Body of pancreas (tissue), 4 donors: Measurements from ENCODE around the gene PCCA. TPM values are rescaled to one million over a fixed set of nuclear protein-coding genes. Genes with fewer than 3 reads are reported as not detected.

Source experiments
- ATAC-seq: fragments of 150-250 bp; one replicate; pipeline ENCODE4 v1.9.1; 2016
- DNase-seq, 4 donors: peaks; one replicate each; pipeline ENCODE4 v3.0.0-alpha.2; 2019
- H3K27ac ChIP-seq, 4 donors: fragments of 200-600 bp; sonication (generic); 1 replicate in 3 of 4; 2 replicates in 1 of 4; pipeline versions ENCODE4 v1.5.1 to v1.6.1; 2016 to 2019; ENCODE audit warnings: mild to moderate bottlenecking in 1 of 4, mixed read lengths in 1 of 4, moderate library complexity in 1 of 4
- H3K27me3 ChIP-seq, 2 donors: fragments of 200-600 bp; sonication (generic); one replicate each; pipeline ENCODE4 v1.6.0; 2016; ENCODE audit warnings: mild to moderate bottlenecking in 1 of 2
- H3K36me3 ChIP-seq, 2 donors: fragments of 200-600 bp; sonication (generic); replicated peaks in 1 of 2; 2 replicates each; pipeline ENCODE4 v1.5.1; 2016; ENCODE audit warnings: low read depth in 2 of 2; ENCODE audit not compliant: insufficient read depth in 1 of 2
- H3K4me1 ChIP-seq: fragments of 200-600 bp; sonication (generic); one replicate; pipeline ENCODE4 v1.6.0; 2016
- H3K4me3 ChIP-seq, 2 donors: fragments of 200-600 bp; sonication (generic); 1 replicate in 1 of 2; 2 replicates in 1 of 2; pipeline ENCODE4 v1.5.1; 2016 to 2019
- H3K9me3 ChIP-seq, 3 donors: fragments of 200-600 bp; sonication (generic); 1 replicate in 2 of 3; 2 replicates in 1 of 3; pipeline ENCODE4 v1.5.1; 2016
- CTCF ChIP-seq, 7 experiments: fragments of 450-650 bp in 4 of 7; fragments of 200-600 bp in 3 of 7; sonication (generic) in 3 of 7; IDR thresholded peaks; one replicate each; pipeline ENCODE4 v1.5.1; 2016 to 2019; ENCODE audit warnings: antibody characterized with exemption in 7 of 7
- POLR2A ChIP-seq, 3 donors: fragments of 450-650 bp; IDR thresholded peaks; one replicate each; pipeline ENCODE4 v1.6.1; 2016; ENCODE audit warnings: antibody characterized with exemption in 3 of 3, mild to moderate bottlenecking in 2 of 3
- WGBS, 2 donors: methylation state at CpG; one replicate each; pipeline ENCODE4 v1.1.5; 2017; 5-methylcytosine and 5-hydroxymethylcytosine counted together
- intact Hi-C: fragments of 100-400 bp; cut with DNase I; formaldehyde crosslinking; loops from one replicate; pipeline ENCODE4 v1.15.1; 2023
- total RNA-seq, 2 donors: library from RNA; depleted of rRNA; stranded (reverse); fragments of >200 nt; gene quantifications; one replicate each; pipeline ENCODE4 v1.1.0, GENCODE V29; 2016

PCCA gene
- total RNA-seq, 2 donors from 2014 or later, result 45.2 to 46.2 TPM

DNA sequence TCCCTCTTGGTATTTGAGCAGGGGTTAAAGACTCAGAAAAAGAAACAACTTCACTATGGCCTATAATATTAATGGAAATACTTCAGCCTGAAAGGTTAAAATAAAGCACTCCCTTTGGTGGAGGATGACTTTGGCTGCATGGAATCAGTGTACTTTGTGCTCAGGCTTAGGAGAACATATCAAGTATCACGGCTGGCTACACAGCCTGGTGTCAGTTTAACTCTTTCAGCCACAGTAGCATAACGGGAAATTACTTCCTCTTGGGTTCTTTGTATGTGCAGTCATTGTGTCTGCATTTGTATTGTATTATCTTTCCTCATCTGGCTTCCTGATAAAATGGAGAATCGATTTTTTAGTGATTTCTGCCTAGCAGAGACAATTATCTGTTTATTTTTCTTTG, 260.7 kb downstream of the PCCA start:
- WGBS, 2 donors, result 32 to 37% methylated on average over 3 of the region's 3 CpGs
- DNase-seq, result no peak
- Histone ChIP-seq H3K27me3 (no peaks in the 10 kb centered on the region), H3K4me1 (no peaks in the 10 kb centered on the region), H3K4me3 (no peak overlapping the region), H3K27ac (no peak overlapping the region), H3K9me3 (no peaks in the 10 kb centered on the region), H3K36me3 (no peaks in the 10 kb centered on the region)
- TF ChIP-seq CTCF (IDR thresholded peaks at IDR 0.05) (no peak), POLR2A (IDR thresholded peaks at IDR 0.05) (no peak)
- no peak for ATAC-seq
- intact Hi-C loops, result no loop called here

GRCh38 chr13:100350601-100351000, 261.7 kb downstream of the PCCA start:
- H3K27ac ChIP-seq, result no peak overlapping the region
- H3K4me3 ChIP-seq, result no peak overlapping the region
- no peaks in the 10 kb centered on the region for H3K9me3 ChIP-seq
- no peaks in the 10 kb centered on the region for H3K27me3 ChIP-seq
- TF ChIP-seq CTCF (IDR thresholded peaks at IDR 0.05) (no peak), POLR2A (IDR thresholded peaks at IDR 0.05) (no peak)
- no peaks in the 10 kb centered on the region for H3K36me3 ChIP-seq
- ATAC-seq (no peak), DNase-seq (no peak)
- intact Hi-C loops, result no loop called here
- H3K4me1 ChIP-seq, result no peaks in the 10 kb centered on the region

DNA sequence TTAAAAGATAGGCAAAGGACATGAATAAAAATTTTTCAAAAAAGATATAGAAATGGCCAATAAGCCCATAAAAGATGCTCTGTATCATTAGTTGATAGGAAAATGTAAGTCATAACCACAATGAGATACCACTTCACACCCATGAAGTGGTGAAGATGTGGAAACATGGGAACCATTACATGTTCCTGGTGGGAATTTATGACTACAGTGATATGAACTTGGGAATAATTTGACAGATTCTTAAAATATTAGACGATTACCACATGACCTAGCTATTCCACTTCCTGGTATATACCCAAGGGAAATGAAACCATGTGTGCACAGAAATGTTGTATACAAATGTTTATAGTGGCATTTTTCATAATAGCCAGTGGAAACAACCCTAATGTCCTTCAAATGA, 267.5 kb downstream of the PCCA start:
- Histone ChIP-seq H3K27ac (no peak overlapping the region), H3K4me3 (no peak overlapping the region), H3K27me3 (no peaks in the 10 kb centered on the region), H3K9me3 (no peaks in the 10 kb centered on the region), H3K36me3 (no peaks in the 10 kb centered on the region), H3K4me1 (no peaks in the 10 kb centered on the region)
- intact Hi-C loops, result no loop called here
- 72 to 87% methylated on average over 1 of the region's 1 CpG for WGBS, 2 donors
- TF ChIP-seq POLR2A (IDR thresholded peaks at IDR 0.05) (no peak), CTCF (IDR thresholded peaks at IDR 0.05) (no peak)
- DNase-seq (no peak), ATAC-seq (no peak)

GRCh38 chr13:100356889-100357288, 268.0 kb downstream of the PCCA start:
- ATAC-seq (no peak), DNase-seq (no peak)
- Histone ChIP-seq H3K9me3 (no peaks in the 10 kb centered on the region), H3K4me1 (no peaks in the 10 kb centered on the region), H3K4me3 (no peak overlapping the region), H3K27ac (no peak overlapping the region), H3K36me3 (no peaks in the 10 kb centered on the region), H3K27me3 (no peaks in the 10 kb centered on the region)
- WGBS, 2 donors, result 58 to 85% methylated on average over 3 of the region's 3 CpGs
- intact Hi-C loops, result no loop called here
- TF ChIP-seq CTCF (IDR thresholded peaks at IDR 0.05) (no peak), POLR2A (IDR thresholded peaks at IDR 0.05) (no peak)

- no peak for DNase-seq
- no peaks in the 10 kb centered on the region for H3K4me1 ChIP-seq
- no peaks in the 10 kb centered on the region for H3K36me3 ChIP-seq
- no peaks in the 10 kb centered on the region for H3K27me3 ChIP-seq
- no peaks in the 10 kb centered on the region for H3K9me3 ChIP-seq
- TF ChIP-seq POLR2A (IDR thresholded peaks at IDR 0.05), result no peak
- no peak for TF ChIP-seq CTCF (IDR thresholded peaks at IDR 0.05)
- H3K4me3 ChIP-seq, result no peak overlapping the region
- no peak for ATAC-seq
- 92 to 96% methylated on average over 1 of the region's 1 CpG for WGBS, 2 donors
- H3K27ac ChIP-seq, result no peak overlapping the region
- intact Hi-C loops, result no loop called here
Observed at GRCh38 chr13:100357764-100358163, 268.9 kb downstream of the PCCA start.
